NCI-H2029 treated with DMSO at 0.1 percent for 48 hours (cell line): ENCODE data around the gene PPID.
"Not testable (repeated sequence)": the region's sequence is repeated elsewhere in the genome, so short reads cannot be mapped to it uniquely, and the experiment has no call there.

Experiments used
- DNase-seq: peaks from one replicate; lab custom pipeline; 2025; lab: John Stamatoyannopoulos, UW

PPID gene

GRCh38 chr4:158666892-158667291, 56.3 kb downstream of the PPID start:
- no peak for DNase-seq

- no peak for DNase-seq
These were observed 58.4 kb downstream of the PPID start for GRCh38 chr4:158664806-158665205.

- DNase-seq, result not testable (repeated sequence)
These were observed 59.2 kb downstream of the PPID start for GRCh38 chr4:158663707-158664625.

- not testable (repeated sequence) for DNase-seq
These were observed 59.9 kb downstream of the PPID start for GRCh38 chr4:158663255-158663654.
